Right lobe of liver (tissue), 4 donors: Measurements from ENCODE around the gene IFI27.

ENCODE experiments used
- POLR2A ChIP-seq: fragments of 450-650 bp; IDR thresholded peaks from one replicate; pipeline ENCODE4 v1.6.1; 2017; ENCODE audit warnings: antibody characterized with exemption, mild to moderate bottlenecking
- TF ChIP-seq, protein P1 (sequence below), 4 donors: fragments of 200-600 bp in 3 of 4; fragments of 450-650 bp in 1 of 4; IDR thresholded peaks; one replicate each; pipeline versions ENCODE4 v1.5.1 to v1.8.0; 2016 to 2022; ENCODE audit warnings: antibody characterized with exemption in 4 of 4, mild to moderate bottlenecking in 2 of 4
- donor health status: DM: no; HTN: no; CAD: no.
- donor health status: DM: no; HTN: no; CAD: no.
- donor health status: DM: no; HTN: yes; CAD: no.

DNA sequence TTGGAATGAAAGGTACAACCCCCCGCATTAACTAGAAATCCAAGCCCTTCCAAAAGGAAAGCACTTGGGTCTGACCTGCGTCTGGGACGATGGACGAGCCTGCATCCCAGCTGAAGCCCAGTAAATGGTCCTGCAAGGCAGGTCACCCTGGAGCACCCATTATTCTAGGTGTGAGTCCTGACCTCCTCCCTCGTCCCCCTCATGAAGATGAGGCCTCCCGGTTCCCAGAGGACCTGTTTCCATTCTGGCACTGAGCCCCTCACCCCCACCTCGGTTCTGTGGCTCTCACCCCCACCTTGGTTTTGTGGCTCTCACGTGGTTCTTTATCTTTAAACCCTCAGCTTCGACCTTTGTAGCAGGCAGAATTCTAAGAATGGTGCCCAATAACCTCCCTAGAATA is 7.3 kb downstream of the IFI27 start:
- TF ChIP-seq, protein P1, sequence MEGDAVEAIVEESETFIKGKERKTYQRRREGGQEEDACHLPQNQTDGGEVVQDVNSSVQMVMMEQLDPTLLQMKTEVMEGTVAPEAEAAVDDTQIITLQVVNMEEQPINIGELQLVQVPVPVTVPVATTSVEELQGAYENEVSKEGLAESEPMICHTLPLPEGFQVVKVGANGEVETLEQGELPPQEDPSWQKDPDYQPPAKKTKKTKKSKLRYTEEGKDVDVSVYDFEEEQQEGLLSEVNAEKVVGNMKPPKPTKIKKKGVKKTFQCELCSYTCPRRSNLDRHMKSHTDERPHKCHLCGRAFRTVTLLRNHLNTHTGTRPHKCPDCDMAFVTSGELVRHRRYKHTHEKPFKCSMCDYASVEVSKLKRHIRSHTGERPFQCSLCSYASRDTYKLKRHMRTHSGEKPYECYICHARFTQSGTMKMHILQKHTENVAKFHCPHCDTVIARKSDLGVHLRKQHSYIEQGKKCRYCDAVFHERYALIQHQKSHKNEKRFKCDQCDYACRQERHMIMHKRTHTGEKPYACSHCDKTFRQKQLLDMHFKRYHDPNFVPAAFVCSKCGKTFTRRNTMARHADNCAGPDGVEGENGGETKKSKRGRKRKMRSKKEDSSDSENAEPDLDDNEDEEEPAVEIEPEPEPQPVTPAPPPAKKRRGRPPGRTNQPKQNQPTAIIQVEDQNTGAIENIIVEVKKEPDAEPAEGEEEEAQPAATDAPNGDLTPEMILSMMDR (IDR thresholded peaks at IDR 0.05) = no peak
- no peak for TF ChIP-seq POLR2A
